ENCODE results near the gene PALD1.

DNA sequence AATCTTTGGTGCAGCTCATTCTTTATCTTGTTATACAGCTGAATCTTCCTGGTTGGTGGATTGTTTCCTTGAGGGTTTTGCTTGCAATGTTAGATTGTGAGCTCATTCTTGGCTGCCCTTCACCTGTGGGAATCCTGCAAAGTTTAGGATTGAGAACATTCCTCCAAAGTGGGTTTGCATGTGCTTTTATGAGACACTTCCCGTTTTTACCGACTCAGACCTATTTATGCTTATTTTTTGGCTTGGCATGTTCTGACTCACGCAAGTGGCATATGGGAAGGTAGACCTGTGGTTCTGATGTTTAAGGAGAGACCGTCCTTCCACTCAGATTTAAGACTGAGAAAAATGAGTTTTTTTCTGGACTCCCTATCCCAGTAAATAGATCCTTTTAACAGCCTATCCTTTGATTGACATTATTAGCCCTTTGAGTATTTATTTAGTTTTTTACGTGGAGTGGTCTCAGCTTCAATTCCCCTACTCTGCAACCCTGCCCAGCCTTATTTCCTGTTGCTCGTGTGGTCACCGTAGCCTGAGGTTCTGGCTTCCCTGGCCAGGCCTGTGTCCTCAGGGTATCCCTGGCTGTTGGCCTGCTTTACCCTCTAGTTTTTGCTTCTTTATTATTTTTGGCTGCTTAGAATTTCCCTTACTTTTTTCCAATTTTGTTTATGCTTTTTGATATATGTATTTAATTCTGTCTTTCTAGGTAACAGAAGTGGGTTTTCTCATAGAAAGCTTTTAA, 137.4 kb downstream of the PALD1 start:
- no peak for TF ChIP-seq POLR2A (IDR thresholded peaks at IDR 0.05)
- TF ChIP-seq CTCF (IDR thresholded peaks at IDR 0.05): no peak

Measured in breast epithelium (tissue), 3 donors.